Neural cell (in vitro differentiated cells): ENCODE data around the gene USP38. TPM values are rescaled to one million over a fixed set of nuclear protein-coding genes. Genes with fewer than 3 reads are reported as not detected.
"Not testable (repeated sequence)": the region's sequence is repeated elsewhere in the genome, so short reads cannot be mapped to it uniquely, and the experiment has no call there.

Experiments
- H2AFZ ChIP-seq: fragments of 200-600, 300-800 bp; sonication (generic), shearing (Covaris generic); 2 replicates; pipeline ENCODE4 v1.6.0; 2014; ENCODE audit warnings: low read depth, mild to moderate bottlenecking, antibody characterized with exemption, low read length, moderate library complexity
- H3F3A ChIP-seq: fragments of 200-600 bp; shearing (Covaris generic); 2 replicates; pipeline ENCODE4 v1.6.1; 2016; ENCODE audit warnings: mild to moderate bottlenecking, moderate library complexity, mixed read lengths, antibody characterized with exemption, low read length; ENCODE audit not compliant: insufficient read depth, poor library complexity, severe bottlenecking
- H3K27ac ChIP-seq: fragments of 200-600, 300-800 bp; sonication (generic), shearing (Covaris generic); 2 replicates; pipeline ENCODE4 v1.5.1; 2014; ENCODE audit warnings: mild to moderate bottlenecking, low read length, moderate library complexity
- H3K27me3 ChIP-seq: fragments of 300-800, 200-600 bp; sonication (generic), shearing (Covaris generic); 2 replicates; pipeline ENCODE4 v1.6.0; 2014; ENCODE audit warnings: mild to moderate bottlenecking, low read depth, low read length, moderate library complexity; ENCODE audit not compliant: insufficient read depth
- H3K36me3 ChIP-seq: fragments of 300-800, 200-600 bp; sonication (generic), shearing (Covaris generic); 2 replicates; pipeline ENCODE4 v1.5.1; 2014; ENCODE audit warnings: mild to moderate bottlenecking, antibody characterized with exemption, low read length, moderate library complexity; ENCODE audit not compliant: insufficient read depth
- H3K4me2 ChIP-seq: fragments of 300-800, 200-600 bp; sonication (generic), shearing (Covaris generic); 2 replicates; pipeline ENCODE4 v1.6.0; 2014; ENCODE audit warnings: mild to moderate bottlenecking, low read length
- H3K4me3 ChIP-seq: fragments of 300-800, 200-600 bp; sonication (generic), shearing (Covaris generic); 2 replicates; pipeline ENCODE4 v1.5.1; 2014; ENCODE audit warnings: mild to moderate bottlenecking, low read length, moderate library complexity
- H3K79me2 ChIP-seq: fragments of 200-600 bp; shearing (Covaris generic); replicated peaks from 2 replicates; pipeline ENCODE4 v1.6.0; 2014; ENCODE audit warnings: mild to moderate bottlenecking, low read length, moderate library complexity; ENCODE audit not compliant: insufficient read depth
- H3K9ac ChIP-seq: fragments of 300-800, 200-600 bp; sonication (generic), shearing (Covaris generic); 2 replicates; pipeline ENCODE4 v1.6.1; 2016; ENCODE audit warnings: mild to moderate bottlenecking, low read length, mixed read lengths
- H3K9me2 ChIP-seq: fragments of 200-600 bp; shearing (Covaris generic); 2 replicates; pipeline ENCODE4 v1.6.1; 2016; ENCODE audit warnings: mild to moderate bottlenecking, low read length, mixed read lengths; ENCODE audit not compliant: insufficient read depth
- H3K9me3 ChIP-seq: fragments of 200-600, 300-800 bp; sonication (generic), shearing (Covaris generic); 2 replicates; pipeline ENCODE4 v1.6.1; 2016; ENCODE audit warnings: mild to moderate bottlenecking, mixed run types, low read length, moderate library complexity, mixed read lengths
- H4K20me1 ChIP-seq: fragments of 200-600 bp; shearing (Covaris generic); 2 replicates; pipeline ENCODE4 v1.6.1; 2016; ENCODE audit warnings: mild to moderate bottlenecking, mixed run types; ENCODE audit not compliant: insufficient read depth
- CTCF ChIP-seq: fragments of 450-650 bp; IDR thresholded peaks from 2 replicates; pipeline ENCODE4 v1.5.1; 2014; ENCODE audit warnings: antibody characterized with exemption, mild to moderate bottlenecking, moderate library complexity; ENCODE audit not compliant: poor library complexity, severe bottlenecking
- EP300 ChIP-seq: fragments of 450-650 bp; conservative IDR thresholded peaks from 2 replicates; pipeline ENCODE4 v1.6.1; 2014; ENCODE audit warnings: antibody characterized with exemption, mild to moderate bottlenecking, moderate library complexity; ENCODE audit not compliant: poor library complexity, severe bottlenecking
- EZH2 ChIP-seq: fragments of 200-600, 300-800 bp; shearing (Covaris generic), sonication (generic); IDR thresholded peaks from 2 replicates; pipeline ENCODE4 v1.6.1; 2014; ENCODE audit warnings: antibody characterized with exemption, low read length, borderline replicate concordance, mild to moderate bottlenecking; ENCODE audit not compliant: insufficient read depth, poor library complexity, severe bottlenecking
- MXI1 ChIP-seq: fragments of 450-650 bp; conservative IDR thresholded peaks from 2 replicates; pipeline ENCODE4 v1.6.1; 2014; ENCODE audit warnings: antibody characterized with exemption, mild to moderate bottlenecking; ENCODE audit not compliant: poor library complexity, severe bottlenecking
- POLR2AphosphoS5 ChIP-seq: IDR thresholded peaks from 2 replicates; pipeline ENCODE4 v1.6.1; 2012
- RAD21 ChIP-seq: fragments of 450-650 bp; conservative IDR thresholded peaks from 2 replicates; pipeline ENCODE4 v1.6.1; 2014; ENCODE audit warnings: antibody characterized with exemption, mild to moderate bottlenecking, moderate library complexity
- REST ChIP-seq: IDR thresholded peaks from 2 replicates; pipeline ENCODE4 v1.6.1; 2012; ENCODE audit warnings: borderline replicate concordance
- SMC3 ChIP-seq: fragments of 450-650 bp; conservative IDR thresholded peaks from 2 replicates; pipeline ENCODE4 v1.6.1; 2014; ENCODE audit warnings: antibody characterized with exemption, mild to moderate bottlenecking, moderate library complexity; ENCODE audit not compliant: poor library complexity
- TAF1 ChIP-seq: IDR thresholded peaks from 2 replicates; pipeline ENCODE4 v1.6.1; 2012; ENCODE audit warnings: low read depth
- polyA plus RNA-seq: library from polyadenylated mRNA; depleted of rRNA; stranded (reverse); fragments of >200 nt; gene quantifications from 2 replicates; pipeline ENCODE4 v1.2.3, GENCODE V29; 2014

USP38 gene
- polyA plus RNA-seq, 1 donor from 2014 or later: 9.5 TPM

GRCh38 chr4:143260750-143261149 lies 76.0 kb downstream of the USP38 start:
- H4K20me1 ChIP-seq: no peaks in the 10 kb centered on the region
- TF ChIP-seq EZH2: no peak

GRCh38 chr4:143262838-143263237 lies 78.1 kb downstream of the USP38 start:
- Histone ChIP-seq H3F3A (no peaks in the 10 kb centered on the region), H3K79me2 (no peaks in the 10 kb centered on the region), H3K9ac (no peak overlapping the region), H3K36me3 (no peaks in the 10 kb centered on the region), H3K27ac (no peak overlapping the region), H3K4me3 (no peak overlapping the region), H3K4me2 (no peak overlapping the region), H3K27me3 (no peaks in the 10 kb centered on the region), H4K20me1 (no peaks in the 10 kb centered on the region), H3K9me3 (no peaks in the 10 kb centered on the region), H2AFZ (no peak overlapping the region), H3K9me2 (no peaks in the 10 kb centered on the region)
- no peak for TF ChIP-seq EZH2
- no peak for TF ChIP-seq CTCF
- no peak for TF ChIP-seq SMC3
- TF ChIP-seq TAF1: no peak
- no peak for TF ChIP-seq RAD21
- TF ChIP-seq POLR2AphosphoS5: no peak
- no peak for TF ChIP-seq EP300
- TF ChIP-seq REST: no peak
- no peak for TF ChIP-seq MXI1

More at GRCh38 chr4:143260750-143261149, 76.0 kb downstream of the USP38 start:
- no peak overlapping the region for H2AFZ ChIP-seq
- H3K4me2 ChIP-seq: no peak overlapping the region
- H3K9me3 ChIP-seq: no peaks in the 10 kb centered on the region
- H3K4me3 ChIP-seq: no peak overlapping the region
- no peaks in the 10 kb centered on the region for H3K27me3 ChIP-seq
- H3F3A ChIP-seq: no peaks in the 10 kb centered on the region
- no peaks in the 10 kb centered on the region for H3K79me2 ChIP-seq
- no peak overlapping the region for H3K9ac ChIP-seq
- no peaks in the 10 kb centered on the region for H3K9me2 ChIP-seq
- H3K27ac ChIP-seq: no peak overlapping the region
- no peaks in the 10 kb centered on the region for H3K36me3 ChIP-seq

GRCh38 chr4:143267690-143268089 lies 83.0 kb downstream of the USP38 start:
- not testable (repeated sequence) for H3F3A ChIP-seq, H3K9ac ChIP-seq, H3K27ac ChIP-seq, H3K9me3 ChIP-seq, H4K20me1 ChIP-seq, H2AFZ ChIP-seq, H3K4me2 ChIP-seq, H3K36me3 ChIP-seq, H3K79me2 ChIP-seq, H3K4me3 ChIP-seq, H3K9me2 ChIP-seq, H3K27me3 ChIP-seq
